GM12878 (cell line): ENCODE results near the gene MAP3K5.

Experiments
- CBX3 ChIP-seq: fragments of 200-600 bp; sonication (generic); IDR thresholded peaks from 2 replicates; pipeline ENCODE4 v1.6.1; 2016; ENCODE audit warnings: low read depth, borderline replicate concordance
- NFIC ChIP-seq: IDR thresholded peaks from 2 replicates; pipeline ENCODE4 v1.6.1; 2012; ENCODE audit warnings: low read depth, mild to moderate bottlenecking, inconsistent platforms, low read length, moderate library complexity
- POLR2AphosphoS5 ChIP-seq: IDR thresholded peaks from 2 replicates; pipeline ENCODE4 v1.6.1; 2011; ENCODE audit warnings: mild to moderate bottlenecking, low read length, inconsistent platforms
- TF ChIP-seq, protein P1 (sequence below), 3 experiments: IDR thresholded peaks in 2 of 3; conservative IDR thresholded peaks in 1 of 3; 2 replicates each; pipeline ENCODE4 v1.5.1; 2011; ENCODE audit warnings: low read depth in 3 of 3, low read length in 3 of 3, mild to moderate bottlenecking in 3 of 3, control low read depth in 2 of 3, moderate library complexity in 2 of 3, inconsistent platforms in 1 of 3, mixed read lengths in 1 of 3; ENCODE audit not compliant: control insufficient read depth in 2 of 3, insufficient read depth in 1 of 3; ENCODE audit errors: extremely low read depth in 1 of 3
- TF ChIP-seq, protein P2 (sequence below): fragments of 450-650 bp; IDR thresholded peaks from 2 replicates; pipeline ENCODE4 v1.6.1; 2017; ENCODE audit warnings: mild to moderate bottlenecking, moderate library complexity

DNA sequence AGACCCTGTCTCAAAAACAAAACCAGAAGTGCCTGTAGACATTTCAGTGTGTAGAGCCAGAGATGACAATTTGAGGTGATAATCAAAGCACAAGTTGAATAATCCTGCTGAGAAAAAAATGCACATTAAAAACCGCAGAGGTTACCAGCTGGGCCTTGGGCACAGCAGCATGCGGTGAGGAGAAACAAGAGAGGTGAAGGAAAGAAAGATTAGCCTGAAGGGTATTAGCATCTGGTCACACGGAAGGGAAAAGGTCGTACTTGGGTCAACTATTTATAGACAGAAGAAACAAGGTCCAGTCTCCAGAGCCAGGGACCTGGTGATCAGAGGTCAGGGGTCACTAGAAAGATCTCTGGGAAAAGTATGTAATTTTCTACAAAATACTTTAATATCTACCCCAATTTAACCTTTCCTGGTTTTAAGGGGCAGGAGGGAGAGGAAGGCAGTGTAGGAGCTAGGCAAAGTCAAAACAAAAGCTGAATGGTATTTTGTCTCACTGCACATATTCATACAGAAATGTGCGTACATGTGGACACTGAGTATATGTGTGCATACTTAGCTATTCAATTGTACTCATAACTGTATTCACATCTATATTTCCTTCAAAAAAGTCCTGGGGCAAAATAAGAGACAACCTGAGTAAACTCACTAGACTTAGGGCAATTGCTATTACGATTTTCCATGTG lies 252.2 kb downstream of the MAP3K5 start:
- TF ChIP-seq POLR2AphosphoS5: no peak
- TF ChIP-seq, protein P1, sequence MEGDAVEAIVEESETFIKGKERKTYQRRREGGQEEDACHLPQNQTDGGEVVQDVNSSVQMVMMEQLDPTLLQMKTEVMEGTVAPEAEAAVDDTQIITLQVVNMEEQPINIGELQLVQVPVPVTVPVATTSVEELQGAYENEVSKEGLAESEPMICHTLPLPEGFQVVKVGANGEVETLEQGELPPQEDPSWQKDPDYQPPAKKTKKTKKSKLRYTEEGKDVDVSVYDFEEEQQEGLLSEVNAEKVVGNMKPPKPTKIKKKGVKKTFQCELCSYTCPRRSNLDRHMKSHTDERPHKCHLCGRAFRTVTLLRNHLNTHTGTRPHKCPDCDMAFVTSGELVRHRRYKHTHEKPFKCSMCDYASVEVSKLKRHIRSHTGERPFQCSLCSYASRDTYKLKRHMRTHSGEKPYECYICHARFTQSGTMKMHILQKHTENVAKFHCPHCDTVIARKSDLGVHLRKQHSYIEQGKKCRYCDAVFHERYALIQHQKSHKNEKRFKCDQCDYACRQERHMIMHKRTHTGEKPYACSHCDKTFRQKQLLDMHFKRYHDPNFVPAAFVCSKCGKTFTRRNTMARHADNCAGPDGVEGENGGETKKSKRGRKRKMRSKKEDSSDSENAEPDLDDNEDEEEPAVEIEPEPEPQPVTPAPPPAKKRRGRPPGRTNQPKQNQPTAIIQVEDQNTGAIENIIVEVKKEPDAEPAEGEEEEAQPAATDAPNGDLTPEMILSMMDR (IDR thresholded peaks at IDR 0.05 in 2 of 3, conservative IDR thresholded peaks at IDR 0.05 in 1 of 3; ENCODE audit: control insufficient read depth in 2 of 3, extremely low read depth in 1 of 3, insufficient read depth in 1 of 3, low read depth in 3 of 3, low read length in 3 of 3): no peak
- TF ChIP-seq, protein P2, sequence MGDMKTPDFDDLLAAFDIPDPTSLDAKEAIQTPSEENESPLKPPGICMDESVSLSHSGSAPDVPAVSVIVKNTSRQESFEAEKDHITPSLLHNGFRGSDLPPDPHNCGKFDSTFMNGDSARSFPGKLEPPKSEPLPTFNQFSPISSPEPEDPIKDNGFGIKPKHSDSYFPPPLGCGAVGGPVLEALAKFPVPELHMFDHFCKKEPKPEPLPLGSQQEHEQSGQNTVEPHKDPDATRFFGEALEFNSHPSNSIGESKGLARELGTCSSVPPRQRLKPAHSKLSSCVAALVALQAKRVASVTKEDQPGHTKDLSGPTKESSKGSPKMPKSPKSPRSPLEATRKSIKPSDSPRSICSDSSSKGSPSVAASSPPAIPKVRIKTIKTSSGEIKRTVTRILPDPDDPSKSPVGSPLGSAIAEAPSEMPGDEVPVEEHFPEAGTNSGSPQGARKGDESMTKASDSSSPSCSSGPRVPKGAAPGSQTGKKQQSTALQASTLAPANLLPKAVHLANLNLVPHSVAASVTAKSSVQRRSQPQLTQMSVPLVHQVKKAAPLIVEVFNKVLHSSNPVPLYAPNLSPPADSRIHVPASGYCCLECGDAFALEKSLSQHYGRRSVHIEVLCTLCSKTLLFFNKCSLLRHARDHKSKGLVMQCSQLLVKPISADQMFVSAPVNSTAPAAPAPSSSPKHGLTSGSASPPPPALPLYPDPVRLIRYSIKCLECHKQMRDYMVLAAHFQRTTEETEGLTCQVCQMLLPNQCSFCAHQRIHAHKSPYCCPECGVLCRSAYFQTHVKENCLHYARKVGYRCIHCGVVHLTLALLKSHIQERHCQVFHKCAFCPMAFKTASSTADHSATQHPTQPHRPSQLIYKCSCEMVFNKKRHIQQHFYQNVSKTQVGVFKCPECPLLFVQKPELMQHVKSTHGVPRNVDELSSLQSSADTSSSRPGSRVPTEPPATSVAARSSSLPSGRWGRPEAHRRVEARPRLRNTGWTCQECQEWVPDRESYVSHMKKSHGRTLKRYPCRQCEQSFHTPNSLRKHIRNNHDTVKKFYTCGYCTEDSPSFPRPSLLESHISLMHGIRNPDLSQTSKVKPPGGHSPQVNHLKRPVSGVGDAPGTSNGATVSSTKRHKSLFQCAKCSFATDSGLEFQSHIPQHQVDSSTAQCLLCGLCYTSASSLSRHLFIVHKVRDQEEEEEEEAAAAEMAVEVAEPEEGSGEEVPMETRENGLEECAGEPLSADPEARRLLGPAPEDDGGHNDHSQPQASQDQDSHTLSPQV: no peak
- TF ChIP-seq NFIC: no peak
- no peak for TF ChIP-seq CBX3
